Loucy (cell line): Measurements from ENCODE around the gene PACSIN2.

Experiments
- H2AFZ ChIP-seq: fragments of 200-600 bp; sonication (generic); 2 replicates; pipeline ENCODE4 v1.6.0; 2016; ENCODE audit warnings: antibody characterized with exemption, mild to moderate bottlenecking, low read length, moderate library complexity
- H3F3A ChIP-seq: fragments of 200-600 bp; 2 replicates; pipeline ENCODE4 v1.6.0; 2016; ENCODE audit warnings: antibody characterized with exemption, low read depth, mild to moderate bottlenecking
- H3K27me3 ChIP-seq: fragments of 200-600 bp; sonication (generic); 2 replicates; pipeline ENCODE4 v1.6.1; 2014; ENCODE audit warnings: low read length, mild to moderate bottlenecking; ENCODE audit not compliant: insufficient read depth, poor library complexity, severe bottlenecking
- H3K36me3 ChIP-seq: fragments of 200-600 bp; sonication (generic); 2 replicates; pipeline ENCODE4 v1.6.1; 2016; ENCODE audit warnings: low read length; ENCODE audit not compliant: insufficient read depth
- H3K4me1 ChIP-seq: fragments of 200-600 bp; sonication (generic); 2 replicates; pipeline ENCODE4 v1.5.1; 2014; ENCODE audit warnings: low read length, mild to moderate bottlenecking; ENCODE audit not compliant: insufficient read depth, poor library complexity, severe bottlenecking
- H3K4me2 ChIP-seq: fragments of 200-600 bp; sonication (generic); 2 replicates; pipeline ENCODE4 v1.6.0; 2014; ENCODE audit warnings: antibody characterized with exemption, low read length, low read depth, mild to moderate bottlenecking; ENCODE audit not compliant: poor library complexity, severe bottlenecking
- H3K4me3 ChIP-seq: fragments of 200-600 bp; sonication (generic); 2 replicates; pipeline ENCODE4 v1.5.1; 2014; ENCODE audit warnings: low read length, mild to moderate bottlenecking, mixed read lengths; ENCODE audit not compliant: poor library complexity, severe bottlenecking
- H3K79me2 ChIP-seq: fragments of 200-600 bp; sonication (generic); 2 replicates; pipeline ENCODE4 v1.6.1; 2014; ENCODE audit warnings: low read length; ENCODE audit not compliant: insufficient read depth
- H3K9ac ChIP-seq: fragments of 200-600 bp; sonication (generic); 2 replicates; pipeline ENCODE4 v1.6.0; 2014; ENCODE audit warnings: mild to moderate bottlenecking, low read depth, low read length, moderate library complexity; ENCODE audit not compliant: poor library complexity, severe bottlenecking
- H3K9me2 ChIP-seq: fragments of 200-600 bp; sonication (generic); replicated peaks from 2 replicates; pipeline ENCODE4 v1.6.1; 2016; ENCODE audit warnings: low read depth, low read length, mixed read lengths
- H3K9me3 ChIP-seq: fragments of 200-600 bp; sonication (generic); 2 replicates; pipeline ENCODE4 v1.6.1; 2014; ENCODE audit warnings: mild to moderate bottlenecking, antibody characterized with exemption, low read length, low read depth; ENCODE audit not compliant: insufficient read depth
- H4K20me1 ChIP-seq: fragments of 200-600 bp; sonication (generic); 2 replicates; pipeline ENCODE4 v1.6.0; 2014; ENCODE audit warnings: antibody characterized with exemption, low read length, mild to moderate bottlenecking; ENCODE audit not compliant: insufficient read depth, poor library complexity, severe bottlenecking
- CTCF ChIP-seq: fragments of 200-600 bp; sonication (generic); conservative IDR thresholded peaks from 2 replicates; pipeline ENCODE4 v1.5.1; 2014; ENCODE audit warnings: mild to moderate bottlenecking, antibody characterized with exemption, low read length
- EZH2phosphoT487 ChIP-seq: fragments of 200-600 bp; IDR thresholded peaks from 2 replicates; pipeline ENCODE4 v1.6.1; 2018; ENCODE audit warnings: antibody characterized with exemption, mild to moderate bottlenecking, moderate library complexity, borderline replicate concordance

PACSIN2 gene

DNA sequence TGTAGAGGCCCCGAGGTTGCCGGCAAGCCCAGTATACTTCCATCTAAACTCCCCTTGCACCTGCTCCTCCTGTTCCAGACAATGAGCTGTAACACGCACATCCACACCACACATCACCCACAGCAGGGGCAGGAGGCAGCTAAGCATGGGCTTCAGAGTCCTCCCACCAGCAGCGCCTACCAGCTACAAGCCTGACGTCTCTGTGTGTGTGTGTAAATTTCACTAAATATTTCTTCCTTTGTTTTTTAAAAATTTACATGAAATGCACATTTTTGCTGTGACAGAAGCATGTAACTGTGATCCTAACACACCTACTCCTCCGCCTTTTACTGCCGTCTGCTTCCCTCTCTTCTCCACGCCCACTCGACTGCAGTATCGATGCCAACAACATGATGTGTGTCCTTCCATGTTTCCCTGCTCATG, 29.4 kb upstream of the PACSIN2 start:
- no peaks in the 10 kb centered on the region for H3K79me2 ChIP-seq
- H3K9me2 ChIP-seq = no peaks in the 10 kb centered on the region
- no peak overlapping the region for H3K9ac ChIP-seq
- no peak overlapping the region for H3K4me2 ChIP-seq
- no peaks in the 10 kb centered on the region for H4K20me1 ChIP-seq
- no peaks in the 10 kb centered on the region for H3K36me3 ChIP-seq
- no peaks in the 10 kb centered on the region for H3K9me3 ChIP-seq
- no peak overlapping the region for H3K4me3 ChIP-seq
- TF ChIP-seq EZH2phosphoT487 = no peak
- TF ChIP-seq CTCF = no peak
- H3K4me1 ChIP-seq = no peaks in the 10 kb centered on the region
- H3F3A ChIP-seq = no peaks in the 10 kb centered on the region
- no peaks in the 10 kb centered on the region for H3K27me3 ChIP-seq
- H2AFZ ChIP-seq = no peak overlapping the region

- Histone ChIP-seq H3K36me3 (no peaks in the 10 kb centered on the region), H3K4me3 (no peak overlapping the region), H4K20me1 (no peaks in the 10 kb centered on the region), H2AFZ (no peak overlapping the region), H3K9me3 (no peaks in the 10 kb centered on the region), H3K9ac (no peak overlapping the region), H3K9me2 (no peaks in the 10 kb centered on the region), H3K79me2 (no peaks in the 10 kb centered on the region), H3F3A (no peaks in the 10 kb centered on the region), H3K27me3 (no peaks in the 10 kb centered on the region), H3K4me2 (no peak overlapping the region), H3K4me1 (no peaks in the 10 kb centered on the region)
- TF ChIP-seq EZH2phosphoT487 (no peak), CTCF (no peak)
These were observed 27.3 kb upstream of the PACSIN2 start for GRCh38 chr22:43042101-43042780.

DNA sequence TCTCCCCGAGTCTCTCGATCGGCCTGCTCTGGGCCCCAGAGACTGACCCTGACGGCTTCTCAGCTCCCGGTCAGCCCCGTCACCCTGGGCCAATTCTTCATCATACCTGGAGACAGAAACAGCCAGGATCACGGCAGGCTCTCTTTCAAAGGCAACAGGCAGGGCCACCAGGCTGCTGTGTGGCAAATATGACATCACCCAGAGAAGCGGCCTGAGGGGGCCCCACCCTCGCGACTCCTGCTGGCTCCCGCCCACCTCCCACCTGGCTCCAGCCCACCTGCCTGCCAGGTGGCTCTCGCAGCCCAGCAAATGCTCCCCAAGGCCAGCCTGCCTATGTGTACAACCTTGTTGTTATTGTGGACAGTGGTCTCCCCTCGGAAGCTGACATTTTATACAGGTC, 24.9 kb upstream of the PACSIN2 start:
- H3K9me3 ChIP-seq = no peaks in the 10 kb centered on the region
- H3K9ac ChIP-seq = no peak overlapping the region
- no peaks in the 10 kb centered on the region for H3K36me3 ChIP-seq
- no peaks in the 10 kb centered on the region for H4K20me1 ChIP-seq
- H3K4me3 ChIP-seq = no peak overlapping the region
- H3K4me1 ChIP-seq = no peaks in the 10 kb centered on the region
- H3F3A ChIP-seq = no peaks in the 10 kb centered on the region
- no peak overlapping the region for H3K4me2 ChIP-seq
- H3K27me3 ChIP-seq = no peaks in the 10 kb centered on the region
- no peaks in the 10 kb centered on the region for H3K9me2 ChIP-seq
- no peak for TF ChIP-seq EZH2phosphoT487
- TF ChIP-seq CTCF = no peak
- H3K79me2 ChIP-seq = no peaks in the 10 kb centered on the region
- H2AFZ ChIP-seq = no peak overlapping the region
